OCI-LY1 (cell line): ENCODE data around the gene FOXN1.

Source experiments
- CTCF ChIP-seq: fragments of 200-600 bp; sonication (generic), shearing (Covaris generic); IDR thresholded peaks from 2 replicates; pipeline ENCODE4 v1.5.1; 2017; ENCODE audit warnings: mild to moderate bottlenecking, antibody characterized with exemption, low read length, moderate library complexity, mixed read lengths
- EZH2 ChIP-seq: fragments of 200-600 bp; sonication (generic), shearing (Covaris generic); IDR thresholded peaks from 2 replicates; pipeline ENCODE4 v1.8.0; 2017; ENCODE audit warnings: borderline replicate concordance, mixed run types, mild to moderate bottlenecking, antibody characterized with exemption, low read length, moderate library complexity, mixed read lengths

GRCh38 chr17:28547096-28547622 lies 41.0 kb downstream of the FOXN1 start:
- TF ChIP-seq EZH2 (no peak), CTCF (no peak)
